K562 (cell line): ENCODE results near the gene WSCD2. TPM values are rescaled to one million over a fixed set of nuclear protein-coding genes. Genes with fewer than 3 reads are reported as not detected.

Experiments used
- ETV6 ChIP-seq, 3 experiments: fragments of 150-350 bp in 1 of 3; sonication (generic) in 1 of 3; formaldehyde crosslinking in 1 of 3; IDR thresholded peaks; 2 replicates each; pipeline versions ENCODE4 v1.6.1 to v1.8.0; 2014 to 2022; ENCODE audit warnings: borderline replicate concordance in 2 of 3, low read depth in 2 of 3, antibody characterized with exemption in 1 of 3, low read length in 1 of 3, mild to moderate bottlenecking in 1 of 3, missing genetic modification reagents in 1 of 3
- GABPB1 ChIP-seq: sonication (generic); formaldehyde crosslinking; IDR thresholded peaks from 2 replicates; pipeline ENCODE4 v1.8.0; 2022; ENCODE audit warnings: mild to moderate bottlenecking, missing genetic modification reagents
- MAX ChIP-seq: sonication (generic); formaldehyde crosslinking; IDR thresholded peaks from 2 replicates; pipeline ENCODE4 v1.9.0; 2022; ENCODE audit warnings: mild to moderate bottlenecking, missing genetic modification reagents
- PKNOX1 ChIP-seq: fragments of 450-650 bp; IDR thresholded peaks from 2 replicates; pipeline ENCODE4 v1.6.1; 2016
- POLR2AphosphoS5 ChIP-seq: IDR thresholded peaks from 2 replicates; pipeline ENCODE4 v1.6.1; 2011; ENCODE audit warnings: mild to moderate bottlenecking, low read depth, low read length, moderate library complexity; ENCODE audit not compliant: control insufficient read depth, insufficient read depth
- RHOXF2B ChIP-seq: fragments of 250-450 bp; sonication (Bioruptor Pico); conservative IDR thresholded peaks from 2 replicates; pipeline ENCODE4 v1.5.1; 2021
- SMC3 ChIP-seq: conservative IDR thresholded peaks from 2 replicates; pipeline ENCODE4 v1.6.1; 2011; ENCODE audit warnings: low read depth, low read length, improper control_type of control experiment; ENCODE audit not compliant: insufficient read depth
- ZFP30 ChIP-seq: fragments of 250-450 bp; sonication (Bioruptor Pico); IDR thresholded peaks from 2 replicates; pipeline ENCODE4 v1.8.0; 2022; ENCODE audit warnings: moderate library complexity, mild to moderate bottlenecking, inconsistent platforms, borderline replicate concordance
- ZNF277 ChIP-seq: fragments of 250-450 bp; sonication (Bioruptor Pico); IDR thresholded peaks from 2 replicates; pipeline ENCODE4 v1.8.0; 2022; ENCODE audit warnings: inconsistent platforms, mild to moderate bottlenecking, moderate library complexity, borderline replicate concordance
- ZNF280A ChIP-seq: fragments of 450-650 bp; IDR thresholded peaks from 2 replicates; pipeline ENCODE4 v1.6.1; 2018; ENCODE audit warnings: mild to moderate bottlenecking, low read depth; ENCODE audit not compliant: partially characterized antibody
- ZNF280B ChIP-seq: fragments of 250-450 bp; sonication (Bioruptor Pico); IDR thresholded peaks from 2 replicates; pipeline ENCODE4 v1.5.1; 2021; ENCODE audit warnings: mild to moderate bottlenecking
- ZNF449 ChIP-seq: fragments of 250-450 bp; sonication (Bioruptor Pico); IDR thresholded peaks from 2 replicates; pipeline ENCODE4 v1.8.0; 2022; ENCODE audit warnings: moderate library complexity, mild to moderate bottlenecking, inconsistent platforms
- ZNF592 ChIP-seq: fragments of 450-650 bp; IDR thresholded peaks from 2 replicates; pipeline ENCODE4 v1.6.1; 2017; ENCODE audit warnings: antibody characterized with exemption, mild to moderate bottlenecking
- polyA plus RNA-seq, 8 experiments: library from polyadenylated mRNA; depleted of rRNA in 4 of 8; stranded (reverse) in 5 of 8; unstranded in 3 of 8; fragments of >200 nt; fragmentation: Nextera tagmentation in 2 of 8; fragmentation: Illumina TruSeq in 1 of 8; extraction: Ambion mirVana in 2 of 8; extraction: Trizol in 1 of 8; gene quantifications; 2 replicates each; pipeline versions ENCODE4 v1.2.1 to v1.2.3, GENCODE V29; 2011 to 2014; ENCODE audit warnings: inconsistent platforms in 1 of 8, missing spikeins in 1 of 8
- total RNA-seq, 7 experiments: library from RNA; depleted of rRNA in 6 of 7; stranded (reverse); fragments of >200 nt in 6 of 7; fragmentation: Illumina TruSeq in 2 of 7; extraction: Trizol in 2 of 7; gene quantifications; 2 replicates each; pipeline versions ENCODE4 v1.2.1 to v1.2.3, GENCODE V29; 2011 to 2021; ENCODE audit warnings: low replicate concordance in 1 of 7

The WSCD2 gene
- total and polyA plus RNA-seq, 9 of the 15 experiments (the other 6 are each of a cell fraction or from before 2014, with no cell fraction given) = 0.72 to 14.1 (median 4.0) TPM

GRCh38 chr12:108254517-108255251 is 125.6 kb downstream of the WSCD2 start (continued):
- TF ChIP-seq ZNF280B (CRISPR knock-in tag) = no peak
- no peak for TF ChIP-seq MAX (CRISPR knock-in tag)
- no peak for TF ChIP-seq RHOXF2B (CRISPR knock-in tag)
- no peak for TF ChIP-seq ZNF449
- TF ChIP-seq ZFP30 (CRISPR knock-in tag) = no peak
- no peak for TF ChIP-seq ETV6 (IDR thresholded peaks at IDR 0.05; ENCODE audit: borderline replicate concordance in 1 of 2, low read depth in 2 of 2, low read length in 1 of 2)
- TF ChIP-seq ETV6 (CRISPR knock-in tag; IDR thresholded peaks at IDR 0.05; ENCODE audit: borderline replicate concordance) = no peak
- TF ChIP-seq PKNOX1 = no peak
- TF ChIP-seq ZNF277 (CRISPR knock-in tag) = no peak
- no peak for TF ChIP-seq ZNF592
- TF ChIP-seq SMC3 = no peak
- TF ChIP-seq ZNF280A = no peak
- no peak for TF ChIP-seq GABPB1 (CRISPR knock-in tag)
- TF ChIP-seq POLR2AphosphoS5 = no peak
